GM21447 (cell line): ENCODE results near the gene ACTL7A.
"Not testable (repeated sequence)": the region's sequence is repeated elsewhere in the genome, so short reads cannot be mapped to it uniquely, and the experiment has no call there.

Experiments
- ATAC-seq: cut with Tn5 transposase; IDR thresholded peaks from one replicate; pipeline ENCODE4 v1.9.1; 2021; ENCODE audit not compliant: unreplicated experiment

ACTL7A gene, protein sequence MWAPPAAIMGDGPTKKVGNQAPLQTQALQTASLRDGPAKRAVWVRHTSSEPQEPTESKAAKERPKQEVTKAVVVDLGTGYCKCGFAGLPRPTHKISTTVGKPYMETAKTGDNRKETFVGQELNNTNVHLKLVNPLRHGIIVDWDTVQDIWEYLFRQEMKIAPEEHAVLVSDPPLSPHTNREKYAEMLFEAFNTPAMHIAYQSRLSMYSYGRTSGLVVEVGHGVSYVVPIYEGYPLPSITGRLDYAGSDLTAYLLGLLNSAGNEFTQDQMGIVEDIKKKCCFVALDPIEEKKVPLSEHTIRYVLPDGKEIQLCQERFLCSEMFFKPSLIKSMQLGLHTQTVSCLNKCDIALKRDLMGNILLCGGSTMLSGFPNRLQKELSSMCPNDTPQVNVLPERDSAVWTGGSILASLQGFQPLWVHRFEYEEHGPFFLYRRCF

DNA sequence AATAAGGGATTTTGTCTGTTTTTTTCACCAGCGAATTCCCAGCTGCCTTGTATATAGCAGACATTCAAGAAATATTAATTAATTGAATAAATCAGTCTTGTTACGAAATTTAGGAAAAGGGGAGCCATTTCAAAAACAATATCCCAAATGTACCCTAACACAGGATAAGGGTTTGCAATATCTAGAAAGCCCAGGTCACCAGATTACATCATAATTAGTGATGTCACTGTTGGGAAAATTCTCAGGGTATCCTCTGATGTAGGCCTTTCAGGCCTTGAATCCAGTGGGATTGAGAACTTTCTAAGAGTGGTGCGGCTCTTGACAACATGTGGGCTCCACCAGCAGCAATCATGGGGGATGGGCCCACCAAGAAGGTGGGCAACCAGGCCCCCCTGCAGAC lies at the start of gene ACTL7A:
Gene ACTL7A, plus strand, starts transcription at position 270 of the 400 bp plus-strand sequence. Its CDS starts 57 bp downstream, at position 327.
- ATAC-seq = no peak

DNA sequence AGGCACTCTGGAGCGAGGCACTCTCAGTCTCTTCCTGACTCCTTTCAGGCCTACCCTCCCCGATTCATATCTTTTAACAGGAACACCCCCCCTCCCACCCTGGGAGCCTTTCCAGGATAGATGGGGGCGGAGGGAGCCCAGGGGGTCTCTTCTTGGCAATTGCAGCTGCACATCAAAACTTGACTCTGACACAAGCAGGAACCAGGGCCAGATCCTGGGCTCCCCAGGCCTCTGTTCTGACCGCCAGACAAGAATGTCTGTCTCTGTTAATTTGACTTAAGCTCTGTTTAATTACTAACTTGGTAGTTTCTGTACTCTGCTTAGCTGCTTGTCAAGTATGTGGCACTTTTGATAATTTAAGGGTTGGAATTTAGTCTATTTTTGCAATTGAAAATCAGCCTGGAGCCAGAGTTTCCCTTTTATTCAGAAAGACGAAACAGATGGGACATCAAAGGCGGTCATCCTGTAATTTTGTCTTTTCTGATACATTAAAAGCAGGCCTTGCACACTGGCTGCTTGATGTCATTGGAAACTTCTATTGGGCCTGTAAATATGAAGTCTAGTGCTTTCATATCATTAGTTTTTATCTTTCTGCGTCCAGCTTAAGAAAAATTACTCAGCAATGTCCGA lies 49.6 kb upstream of the ACTL7A start:
- ATAC-seq = no peak

DNA sequence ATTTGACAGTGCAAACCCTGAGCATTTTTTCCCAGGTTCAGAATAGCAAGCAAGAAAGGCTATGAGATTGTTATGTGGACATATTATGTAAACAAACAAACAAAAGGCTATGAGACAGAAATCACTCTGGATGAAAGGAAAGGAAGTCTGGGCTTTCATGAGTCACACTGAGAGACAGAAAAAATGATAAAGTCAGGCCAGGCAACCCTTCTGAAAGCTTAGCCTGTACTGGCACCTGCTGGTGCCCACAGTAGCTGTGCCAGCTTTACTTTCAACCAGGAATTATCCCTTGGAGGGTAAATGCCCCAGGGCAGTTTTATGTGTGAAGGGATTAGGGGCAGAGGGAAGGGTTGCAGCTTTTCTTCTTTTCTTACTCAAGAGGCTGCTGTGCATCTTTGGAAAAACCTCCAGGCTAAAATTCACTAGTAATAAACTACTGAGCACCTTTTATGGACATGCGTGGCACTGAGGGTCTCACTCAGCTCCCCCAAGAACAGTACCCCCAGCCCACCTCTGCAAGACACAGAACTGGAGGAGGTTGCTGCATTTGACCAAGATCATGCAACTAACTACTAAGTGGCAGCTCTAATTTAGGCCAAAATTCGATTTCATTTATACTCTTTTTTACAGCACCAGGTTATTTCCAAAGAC lies 48.0 kb upstream of the ACTL7A start:
- ATAC-seq = no peak

DNA sequence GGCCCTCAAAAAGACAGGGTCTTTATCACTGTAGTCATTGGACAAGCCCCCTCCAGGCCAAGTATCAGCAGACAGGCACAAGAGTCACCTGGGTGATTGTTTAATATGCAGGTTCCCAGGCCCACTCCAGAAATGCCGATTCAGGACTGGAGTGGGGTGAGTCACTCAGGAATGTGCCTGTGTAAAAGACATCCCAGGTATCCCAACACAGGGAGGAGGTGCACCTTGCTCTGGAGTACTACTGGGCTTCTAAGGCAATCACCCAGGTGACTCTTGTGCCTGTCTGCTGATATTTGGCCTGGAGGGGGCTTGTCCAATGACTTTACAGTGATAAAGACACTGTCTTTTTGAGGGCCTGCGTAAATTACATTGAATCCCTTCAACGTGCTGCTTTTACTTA lies 46.9 kb upstream of the ACTL7A start:
- ATAC-seq = no peak

DNA sequence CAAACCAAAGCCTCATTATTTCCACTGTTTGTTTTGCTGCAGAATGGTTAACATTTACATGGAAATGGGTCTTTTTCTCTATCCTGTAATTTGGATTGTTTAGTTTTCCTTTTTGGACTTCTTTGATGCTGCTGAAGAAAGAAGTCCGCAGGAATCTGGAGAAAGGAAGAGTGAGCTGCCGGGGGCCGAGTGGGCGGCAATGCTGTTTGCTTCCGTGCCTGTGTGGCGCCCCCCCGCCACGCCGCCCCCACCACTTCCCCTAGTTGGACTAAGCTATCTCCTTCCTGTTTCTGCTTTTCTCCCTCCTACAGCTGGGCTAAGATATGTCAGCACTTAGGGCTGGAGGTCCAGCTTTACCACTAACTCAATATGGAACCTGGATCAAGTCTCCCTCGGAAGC lies 46.0 kb upstream of the ACTL7A start:
- no peak for ATAC-seq

DNA sequence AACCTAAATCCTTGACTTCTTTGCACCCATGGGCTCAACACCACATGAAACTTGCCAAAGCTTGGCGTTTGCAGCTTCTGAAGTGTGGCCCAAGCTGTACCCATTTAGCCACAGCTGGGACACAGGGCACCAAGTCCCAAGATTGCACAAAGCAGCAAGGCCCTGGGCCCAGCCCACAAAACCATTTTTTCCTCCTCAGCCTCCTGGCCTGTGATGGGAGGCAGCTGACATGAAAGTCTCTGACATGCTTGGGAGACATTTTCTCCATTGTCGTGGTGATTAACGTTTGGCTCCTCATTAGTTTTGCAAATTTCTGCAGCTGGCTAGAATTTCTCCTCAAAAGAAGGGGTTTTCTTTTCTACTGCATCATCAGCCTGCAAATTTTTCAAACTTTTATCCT lies 38.2 kb upstream of the ACTL7A start:
- ATAC-seq = no peak

DNA sequence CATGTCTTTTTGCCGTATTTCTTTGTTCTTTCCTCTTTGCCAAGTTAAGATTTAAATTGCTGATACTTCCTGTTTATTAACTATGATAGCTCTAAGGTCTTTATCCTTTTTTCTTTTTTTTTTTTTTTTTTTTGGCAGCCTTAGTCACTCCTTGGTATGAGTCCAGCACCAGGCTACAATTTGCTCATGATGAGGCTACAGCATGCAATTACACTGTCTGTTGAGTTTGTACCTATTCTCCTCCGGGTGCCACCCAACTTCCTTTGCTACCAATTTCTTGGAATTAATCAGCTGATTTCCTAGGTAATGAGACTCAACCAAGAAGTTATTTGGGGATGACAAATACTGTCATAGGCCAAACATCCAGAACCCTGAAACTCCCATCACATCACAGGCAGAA lies 31.8 kb upstream of the ACTL7A start:
- no peak for ATAC-seq

DNA sequence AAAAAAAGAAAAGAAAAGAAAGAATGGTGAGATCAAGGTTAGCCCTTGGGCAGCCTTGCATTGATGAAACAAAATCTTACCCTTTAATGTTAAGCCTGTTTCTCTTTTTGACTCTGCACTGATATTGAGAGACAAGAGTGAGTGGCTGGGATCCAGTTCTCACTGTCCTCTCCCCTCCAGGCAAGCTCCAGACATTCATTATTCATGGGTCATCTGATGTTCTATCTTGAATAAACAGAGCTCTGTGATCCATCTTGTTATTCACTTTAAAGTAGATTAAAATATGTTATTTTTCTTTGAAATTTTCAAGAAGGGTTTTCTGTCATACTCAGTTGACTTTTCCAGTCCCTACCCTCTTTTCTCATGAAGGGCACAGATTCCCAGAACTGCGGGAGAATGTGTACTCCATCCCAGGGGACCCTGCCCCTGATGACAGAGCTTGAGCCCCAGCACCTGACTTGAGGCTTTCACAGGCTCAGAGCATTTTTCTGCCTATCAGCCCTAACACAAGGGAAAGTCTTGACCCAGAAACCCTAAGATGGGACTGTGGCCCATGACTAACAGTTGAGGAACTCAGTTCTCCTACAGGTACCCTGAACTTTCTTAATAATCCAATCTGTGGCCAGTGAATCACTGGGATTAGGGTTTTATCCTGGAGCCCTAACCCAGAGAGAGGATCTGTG lies 30.4 kb upstream of the ACTL7A start:
- ATAC-seq = no peak

DNA sequence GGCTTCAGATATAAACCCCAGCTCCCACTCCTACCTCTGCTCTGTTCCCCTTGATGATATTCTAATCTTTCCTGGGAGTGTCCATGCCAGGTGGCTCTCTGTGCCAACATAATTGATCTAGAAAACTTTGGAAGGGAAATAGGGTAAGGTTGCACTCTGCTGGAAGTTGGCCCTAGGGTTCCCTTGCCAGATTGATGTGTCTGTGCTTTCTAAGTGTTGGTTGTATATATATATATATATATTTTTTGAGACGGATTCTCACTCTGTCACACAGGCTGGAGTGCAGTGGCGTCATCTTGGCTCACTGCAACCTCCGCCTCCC lies 29.9 kb upstream of the ACTL7A start:
- no peak for ATAC-seq

DNA sequence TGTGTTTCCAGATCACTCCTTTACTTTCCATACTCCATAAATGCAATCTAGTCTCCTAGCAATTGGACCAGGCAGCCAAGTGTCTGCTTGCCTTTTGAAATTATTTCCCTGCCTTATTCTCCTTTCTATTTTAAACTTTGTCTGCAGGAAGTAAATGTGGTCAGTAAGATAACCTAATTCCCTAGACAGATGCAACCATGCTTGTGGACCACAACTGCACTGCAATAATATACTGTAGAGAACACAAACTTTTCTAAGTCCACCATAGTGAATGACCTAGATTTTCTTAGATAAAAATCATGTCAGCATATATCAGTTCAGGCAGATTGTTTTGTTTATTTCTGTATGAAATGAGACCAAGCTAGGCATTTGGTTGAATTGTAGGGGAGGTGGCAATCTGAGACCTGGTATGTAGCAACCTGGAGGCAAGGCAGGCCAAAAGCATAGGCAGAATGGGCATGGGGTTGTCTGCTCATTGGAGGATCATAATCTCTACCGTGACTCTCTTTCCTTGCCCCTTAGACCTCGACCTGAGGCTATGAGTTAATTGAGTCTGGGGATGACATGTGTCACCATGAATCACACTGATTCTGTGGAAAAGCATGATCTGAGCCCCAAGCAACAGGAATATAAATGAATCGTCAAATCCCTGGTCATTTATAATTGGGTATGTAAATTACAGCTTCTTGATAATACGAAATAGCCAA lies 27.0 kb upstream of the ACTL7A start:
- ATAC-seq = no peak

DNA sequence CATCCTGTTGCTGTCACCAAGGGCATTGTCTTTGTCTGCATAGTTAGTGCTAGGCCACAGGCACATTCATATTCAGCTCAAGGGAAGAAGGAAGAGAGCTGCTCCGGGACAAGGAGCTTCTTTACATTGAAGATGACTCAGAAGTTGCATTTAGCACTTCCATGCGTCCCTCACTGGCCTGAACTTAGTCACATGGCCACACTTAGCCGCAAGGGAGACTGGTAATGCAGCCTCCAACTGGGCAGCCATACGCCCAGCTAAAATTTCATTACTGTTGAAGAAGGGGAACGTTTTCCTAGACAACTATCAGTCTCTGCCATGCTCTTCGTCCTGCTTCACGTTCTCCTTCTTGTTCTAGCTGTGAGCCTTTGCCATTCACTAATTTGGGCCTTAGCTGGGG lies 26.2 kb upstream of the ACTL7A start:
- ATAC-seq = no peak

DNA sequence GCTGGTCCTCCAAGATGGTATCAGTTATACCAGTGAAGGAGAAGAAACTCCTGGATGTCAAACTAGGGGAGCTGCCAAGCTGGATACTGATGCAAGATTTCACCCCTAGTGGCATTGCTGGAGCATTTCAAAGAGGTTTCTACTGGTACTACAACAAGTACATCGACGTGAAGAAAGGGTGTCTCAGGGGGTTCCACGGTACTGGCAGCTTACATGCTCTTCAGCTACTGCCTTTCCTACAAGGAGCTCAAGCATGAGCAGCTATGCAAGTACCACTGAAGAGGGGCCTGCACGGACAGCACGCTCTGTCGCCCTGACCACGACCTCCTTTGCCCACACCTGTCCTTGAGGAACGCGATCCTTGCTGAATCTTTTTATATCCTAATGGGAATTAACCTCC lies 25.7 kb upstream of the ACTL7A start:
- ATAC-seq = no peak

DNA sequence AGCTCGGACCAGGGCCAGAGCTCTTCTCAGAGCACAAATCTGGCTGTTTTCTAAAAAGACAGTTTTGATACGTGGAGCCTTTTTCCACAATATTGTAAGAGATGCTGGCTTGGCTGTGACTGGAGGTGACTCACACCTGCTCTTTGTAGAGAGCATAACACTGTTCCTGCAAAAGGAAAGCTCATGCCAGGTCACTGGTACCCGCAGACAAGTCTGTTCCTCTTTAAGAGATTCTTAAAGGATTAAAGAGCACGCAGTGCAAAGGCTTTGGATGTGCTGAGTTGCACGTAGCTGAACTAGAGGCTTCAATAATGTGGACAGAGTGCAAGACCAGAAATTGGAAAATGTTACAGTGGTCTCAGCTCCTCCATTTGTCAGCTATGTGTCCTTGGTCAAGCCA lies 25.3 kb upstream of the ACTL7A start:
- ATAC-seq = no peak

DNA sequence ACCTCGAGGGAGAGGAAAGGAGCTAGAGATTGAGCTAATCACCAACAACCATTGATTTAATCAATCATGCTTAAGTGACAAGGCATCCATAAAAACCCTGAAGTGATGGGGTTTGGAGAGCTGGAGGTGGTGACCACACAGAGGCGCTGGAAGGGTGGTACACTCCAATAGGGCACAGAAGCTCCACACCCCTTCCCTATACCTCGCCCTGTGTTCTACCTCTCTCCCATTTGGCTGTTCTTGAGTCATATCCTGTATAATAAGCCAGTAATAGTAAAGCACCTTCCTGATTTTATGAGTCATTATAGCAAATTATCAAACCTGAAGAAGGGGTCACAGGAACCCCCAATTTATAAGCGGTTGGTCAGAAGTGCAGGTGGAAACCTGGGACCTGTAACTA lies 24.5 kb upstream of the ACTL7A start:
- ATAC-seq = no peak

DNA sequence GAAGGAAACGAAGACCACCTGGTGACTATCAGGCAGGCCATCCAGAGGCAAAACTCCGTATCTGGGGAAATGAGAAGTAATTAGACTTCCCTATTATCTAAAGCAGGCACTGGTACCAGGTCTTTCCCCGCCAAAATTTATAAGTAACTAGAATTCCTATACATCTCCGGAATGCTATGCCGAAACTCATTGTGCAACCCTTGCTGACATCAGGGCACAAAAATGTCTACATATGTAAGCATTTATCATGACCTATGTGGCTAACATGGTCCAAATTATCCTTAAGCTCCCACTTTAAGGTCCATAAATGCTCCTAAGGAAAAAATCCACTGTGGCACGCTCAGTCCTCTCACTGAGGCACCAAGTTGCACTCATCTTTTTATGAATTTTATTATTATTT lies 24.0 kb upstream of the ACTL7A start:
- no peak for ATAC-seq

DNA sequence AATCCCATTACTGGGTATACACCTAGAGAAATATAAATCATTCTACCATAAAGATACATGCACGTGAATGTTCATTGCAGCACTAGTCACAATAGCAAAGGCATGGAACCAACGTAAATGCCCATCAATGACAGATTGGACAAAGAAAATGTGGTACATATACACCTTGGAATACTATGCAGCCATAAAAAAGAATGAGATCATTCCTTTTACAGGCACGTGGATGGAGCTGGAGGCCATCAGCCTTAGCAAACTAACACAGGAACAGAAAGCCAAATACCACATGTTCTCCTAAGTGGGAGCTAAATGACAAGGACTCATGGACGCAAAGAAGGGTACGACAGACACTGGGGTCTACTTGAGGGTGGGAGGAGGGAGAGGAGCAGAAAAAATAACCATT lies 22.5 kb upstream of the ACTL7A start:
- not testable (repeated sequence) for ATAC-seq

DNA sequence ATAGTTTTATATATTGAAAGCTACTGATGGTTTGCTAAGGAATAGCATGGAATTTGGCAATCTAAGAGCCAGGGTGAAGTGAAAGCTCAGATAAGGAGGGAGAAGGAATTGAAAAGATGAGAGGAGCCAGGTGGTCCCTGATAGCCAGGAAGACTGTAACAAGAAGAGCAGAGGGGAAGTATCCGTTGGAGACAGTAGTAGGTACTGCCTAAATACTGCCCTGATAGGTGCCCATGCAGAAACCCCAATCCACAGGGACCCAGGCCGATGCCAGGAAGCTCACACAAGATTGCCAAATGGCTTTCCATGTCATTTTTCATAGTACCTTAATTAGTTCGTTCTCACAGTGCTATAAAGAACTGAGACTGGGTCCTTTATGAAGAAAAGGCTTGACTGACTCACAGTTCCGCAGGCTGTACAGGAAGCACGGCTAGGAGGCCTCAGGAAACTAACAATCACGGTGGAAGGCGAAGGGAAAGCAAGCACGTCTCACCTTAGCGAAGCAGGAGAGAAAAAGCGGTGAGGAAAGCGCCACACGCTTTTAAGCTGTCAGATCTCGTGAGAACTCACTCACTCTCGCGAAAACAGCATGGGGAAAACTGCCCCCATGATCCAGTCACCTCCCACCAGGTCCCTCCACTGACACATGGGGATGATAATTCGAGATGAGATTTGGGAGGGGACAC lies 19.3 kb upstream of the ACTL7A start:
- ATAC-seq = no peak

DNA sequence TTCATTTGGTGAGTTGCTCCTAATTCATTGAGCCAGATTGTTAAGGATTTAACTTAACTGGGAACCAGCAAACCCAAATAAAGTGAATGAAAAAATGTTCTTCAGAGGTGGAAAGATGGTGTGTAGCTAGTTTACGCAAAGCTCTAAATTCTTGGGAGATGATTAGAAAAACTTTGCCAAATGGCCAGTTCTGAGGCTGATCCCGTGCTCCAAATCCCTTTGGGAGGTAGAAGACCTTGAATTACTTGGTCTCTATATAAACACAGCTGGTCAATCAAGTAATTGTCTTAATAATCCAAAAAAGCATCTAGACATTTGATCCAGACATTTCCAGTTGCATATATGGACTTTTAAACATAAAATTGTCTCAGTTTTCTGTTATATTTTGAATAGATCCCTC lies 17.7 kb upstream of the ACTL7A start:
- ATAC-seq = no peak

DNA sequence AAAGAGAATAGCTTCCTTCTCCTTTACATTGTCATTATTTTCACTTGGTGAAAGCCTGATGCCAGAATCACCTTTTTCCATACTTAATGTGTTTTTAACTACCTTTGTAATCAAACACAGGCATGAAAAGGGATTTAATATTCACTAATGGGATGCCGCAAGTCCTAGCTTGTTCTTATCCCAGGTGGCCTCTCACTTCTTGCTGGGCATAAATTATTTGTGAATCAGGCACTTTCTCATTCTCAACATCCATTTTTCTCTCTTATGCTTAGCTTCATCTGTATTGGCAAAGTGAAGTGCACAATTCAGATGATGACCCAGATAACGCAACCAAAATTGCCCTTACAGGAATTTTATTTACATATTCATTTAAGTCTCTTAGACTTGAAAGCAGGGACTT lies 17.2 kb upstream of the ACTL7A start:
- ATAC-seq = no peak

DNA sequence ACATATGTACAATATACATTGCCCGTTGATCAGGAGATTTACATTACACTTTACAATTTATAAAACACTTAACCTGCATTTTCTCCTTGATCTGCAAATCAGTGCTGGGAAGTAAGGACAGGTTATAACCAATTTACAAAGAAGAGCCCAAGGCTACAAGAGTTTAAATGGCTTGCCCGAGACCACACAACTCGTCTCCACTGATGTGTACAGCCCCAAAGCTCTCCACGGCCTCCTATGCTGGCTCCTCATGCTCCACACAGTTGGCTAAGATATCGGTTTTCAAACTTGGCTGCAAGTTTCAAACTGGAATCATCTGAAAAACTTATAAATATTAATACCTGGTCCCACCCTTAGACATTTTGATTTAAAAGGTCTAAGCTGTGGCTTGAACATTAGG lies 16.6 kb upstream of the ACTL7A start:
- no peak for ATAC-seq

DNA sequence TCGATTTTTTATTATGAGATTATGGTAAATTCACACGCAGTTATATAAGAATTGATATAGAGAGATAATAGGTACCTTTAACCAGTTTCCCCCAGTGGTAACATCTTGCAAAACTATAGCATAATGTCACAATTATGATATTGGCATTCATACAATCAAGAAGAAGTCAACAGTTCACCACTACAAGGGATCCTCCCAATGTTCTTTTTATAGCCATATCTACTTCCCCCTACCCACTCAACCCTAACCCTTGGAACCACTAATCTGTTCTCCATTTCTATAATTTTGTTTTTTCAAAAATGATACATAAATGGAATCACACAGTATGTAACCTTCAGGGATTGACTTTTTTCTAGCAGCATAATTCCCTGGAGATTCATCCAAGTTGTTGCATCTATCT lies 16.1 kb upstream of the ACTL7A start:
- ATAC-seq = no peak
